NT2/D1 (cell line): ENCODE results near the gene GRWD1.

Source experiments
- DNase-seq: peaks from one replicate; pipeline ENCODE4 v3.0.0-alpha.2; 2011; ENCODE audit warnings: low read depth, low spot score
- H3K27me3 ChIP-seq: 2 replicates; pipeline ENCODE4 v1.6.0; 2011; ENCODE audit warnings: mild to moderate bottlenecking; ENCODE audit not compliant: insufficient read length, insufficient read depth
- H3K36me3 ChIP-seq: 2 replicates; pipeline ENCODE4 v1.6.1; 2011; ENCODE audit warnings: mild to moderate bottlenecking, low read length, mixed read lengths; ENCODE audit not compliant: insufficient read depth, insufficient read length
- H3K4me1 ChIP-seq: 2 replicates; pipeline ENCODE4 v1.5.1; 2011; ENCODE audit not compliant: insufficient read depth, insufficient read length
- H3K4me3 ChIP-seq: 2 replicates; pipeline ENCODE4 v1.5.1; 2011; ENCODE audit warnings: low read depth; ENCODE audit not compliant: insufficient read length
- H3K9ac ChIP-seq: 2 replicates; pipeline ENCODE4 v1.6.0; 2011; ENCODE audit warnings: low read depth; ENCODE audit not compliant: insufficient read length
- H3K9me3 ChIP-seq: 2 replicates; pipeline ENCODE4 v1.5.1; 2011; ENCODE audit warnings: mild to moderate bottlenecking, low read length; ENCODE audit not compliant: insufficient read depth
- SUZ12 ChIP-seq: IDR thresholded peaks from 2 replicates; pipeline ENCODE4 v1.6.1; 2011; ENCODE audit not compliant: insufficient read length, insufficient read depth; ENCODE audit errors: extremely low read depth
- YY1 ChIP-seq: IDR thresholded peaks from 2 replicates; pipeline ENCODE4 v1.6.1; 2011; ENCODE audit not compliant: insufficient read length, insufficient read depth
- ZNF274 ChIP-seq: IDR thresholded peaks from 2 replicates; pipeline ENCODE4 v1.6.1; 2011; ENCODE audit warnings: mild to moderate bottlenecking, low read depth, low read length

GRWD1 gene

GRCh38 chr19:48455171-48455907 is 9.6 kb downstream of the GRWD1 start, which contains the start of gene KCNJ14:
KCNJ14 (plus strand) TSS chr19:48455574; CDS start chr19:48461725, 6,151 bp downstream.
- TF ChIP-seq SUZ12 (no peak), ZNF274 (no peak), YY1 (no peak)
- no peaks in the 10 kb centered on the region for H3K4me1 ChIP-seq
- no peaks in the 10 kb centered on the region for H3K27me3 ChIP-seq
- H3K9ac ChIP-seq = no peak within 1 kb of the TSS
- H3K4me3 ChIP-seq = no peak within 1 kb of the TSS
- H3K36me3 ChIP-seq = peaks cover 78% of the 10 kb centered on the region
- H3K9me3 ChIP-seq = no peaks in the 10 kb centered on the region
- DNase-seq = no peak

GRCh38 chr19:48455908-48456562 is 10.3 kb downstream of the GRWD1 start:
- H3K4me1 ChIP-seq = no peaks in the 10 kb centered on the region
- H3K9me3 ChIP-seq = no peaks in the 10 kb centered on the region
- TF ChIP-seq ZNF274 (no peak), YY1 (no peak), SUZ12 (no peak)
- peaks cover 76% of the 10 kb centered on the region for H3K36me3 ChIP-seq
- no peaks in the 10 kb centered on the region for H3K27me3 ChIP-seq
- no peak overlapping the region for H3K9ac ChIP-seq
- no peak overlapping the region for H3K4me3 ChIP-seq
- DNase-seq = no peak

GRCh38 chr19:48456864-48457263 is 11.1 kb downstream of the GRWD1 start:
- H3K27me3 ChIP-seq = no peaks in the 10 kb centered on the region
- peaks cover 72% of the 10 kb centered on the region for H3K36me3 ChIP-seq
- peaks cover 2% of the 10 kb centered on the region for H3K4me1 ChIP-seq

DNA sequence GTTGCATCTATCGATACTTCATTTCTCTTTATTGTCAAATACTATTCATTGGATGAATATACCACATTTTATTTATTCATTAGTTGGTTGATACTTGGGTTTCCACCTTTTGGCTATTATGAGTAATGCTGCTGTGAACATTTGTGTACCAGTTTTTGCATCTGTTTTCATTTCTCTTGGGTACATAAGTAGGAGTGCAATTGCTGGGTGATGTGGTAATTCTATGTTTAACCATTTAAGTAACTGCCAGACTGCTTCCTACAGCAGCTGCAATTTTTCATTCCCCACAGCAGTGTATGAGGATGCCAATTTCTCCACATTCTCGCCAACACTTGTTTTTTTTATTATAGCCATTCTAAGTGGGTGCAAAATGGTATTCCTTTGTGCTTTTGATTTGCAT is 12.2 kb downstream of the GRWD1 start:
- Histone ChIP-seq H3K36me3 (peaks cover 74% of the 10 kb centered on the region), H3K4me1 (peaks cover 2% of the 10 kb centered on the region), H3K27me3 (no peaks in the 10 kb centered on the region), H3K9ac (no peak overlapping the region), H3K9me3 (no peaks in the 10 kb centered on the region), H3K4me3 (no peak overlapping the region)
- DNase-seq = no peak
- TF ChIP-seq ZNF274 (no peak), YY1 (no peak), SUZ12 (no peak)

More at GRCh38 chr19:48456864-48457263, 11.1 kb downstream of the GRWD1 start:
- DNase-seq = no peak
- no peak for TF ChIP-seq SUZ12
- no peak for TF ChIP-seq ZNF274
- Histone ChIP-seq H3K4me3 (no peak overlapping the region), H3K9me3 (no peaks in the 10 kb centered on the region), H3K9ac (no peak overlapping the region)

- TF ChIP-seq ZNF274 = no peak
- TF ChIP-seq YY1 = no peak
- TF ChIP-seq SUZ12 = no peak
- Histone ChIP-seq H3K9ac (no peak overlapping the region), H3K9me3 (no peaks in the 10 kb centered on the region), H3K27me3 (no peaks in the 10 kb centered on the region), H3K36me3 (peaks cover 50% of the 10 kb centered on the region), H3K4me3 (no peak overlapping the region), H3K4me1 (peaks cover 2% of the 10 kb centered on the region)
- DNase-seq = no peak
These were observed 15.8 kb downstream of the GRWD1 start for GRCh38 chr19:48461651-48461981.

DNA sequence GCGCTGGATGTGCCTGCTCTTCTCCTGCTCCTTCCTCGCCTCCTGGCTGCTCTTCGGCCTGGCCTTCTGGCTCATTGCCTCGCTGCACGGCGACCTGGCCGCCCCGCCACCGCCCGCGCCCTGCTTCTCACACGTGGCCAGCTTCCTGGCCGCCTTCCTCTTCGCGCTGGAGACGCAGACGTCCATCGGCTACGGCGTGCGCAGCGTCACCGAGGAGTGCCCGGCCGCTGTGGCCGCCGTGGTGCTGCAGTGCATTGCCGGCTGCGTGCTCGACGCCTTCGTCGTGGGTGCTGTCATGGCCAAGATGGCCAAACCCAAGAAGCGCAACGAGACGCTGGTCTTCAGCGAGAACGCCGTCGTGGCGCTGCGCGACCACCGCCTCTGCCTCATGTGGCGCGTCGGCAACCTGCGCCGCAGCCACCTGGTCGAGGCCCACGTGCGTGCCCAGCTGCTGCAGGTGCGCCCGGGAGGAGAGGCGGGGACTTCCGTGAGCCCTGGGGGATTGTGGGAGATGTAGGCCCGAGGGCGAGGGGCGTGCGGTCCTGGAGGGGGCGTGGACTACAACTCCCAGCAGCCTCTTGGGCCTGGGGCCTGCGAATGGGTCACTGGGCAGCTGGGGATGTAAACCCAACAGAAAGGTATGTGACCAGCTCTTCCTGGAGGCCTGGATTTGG is 16.3 kb downstream of the GRWD1 start:
- DNase-seq = no peak

DNA sequence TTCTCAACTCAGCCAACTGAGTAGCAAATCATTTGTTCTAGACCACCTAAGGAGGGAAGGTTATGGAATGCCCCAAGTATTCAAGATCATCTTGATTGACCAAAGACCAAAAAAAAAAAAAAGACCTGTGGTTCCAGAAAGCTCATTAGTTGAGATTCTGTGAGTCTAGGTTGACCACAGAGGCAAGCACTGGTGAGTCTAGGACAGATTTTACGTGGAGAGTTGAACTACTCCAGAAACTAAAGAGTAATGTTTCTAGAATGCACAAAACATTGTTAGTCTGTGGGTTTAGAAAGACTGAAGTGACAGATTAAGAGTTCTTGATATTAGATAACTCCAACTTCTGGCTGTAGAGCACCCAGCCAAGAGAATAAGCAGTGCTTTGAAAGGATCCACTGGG is 19.4 kb downstream of the GRWD1 start:
- Histone ChIP-seq H3K4me1 (peaks cover 3% of the 10 kb centered on the region), H3K27me3 (no peaks in the 10 kb centered on the region), H3K9me3 (no peaks in the 10 kb centered on the region), H3K36me3 (peaks cover 31% of the 10 kb centered on the region), H3K4me3 (no peak overlapping the region), H3K9ac (no peak overlapping the region)
- DNase-seq = no peak
- TF ChIP-seq SUZ12 (no peak), YY1 (no peak)

More for the DNA sequence above, 16.3 kb downstream of the GRWD1 start:
- Histone ChIP-seq H3K36me3 (peaks cover 46% of the 10 kb centered on the region), H3K27me3 (no peaks in the 10 kb centered on the region), H3K4me3 (no peak overlapping the region), H3K9me3 (no peaks in the 10 kb centered on the region), H3K9ac (no peak overlapping the region), H3K4me1 (peaks cover 2% of the 10 kb centered on the region)
- no peak for TF ChIP-seq ZNF274
- no peak for TF ChIP-seq SUZ12
- TF ChIP-seq YY1 = no peak
